HCT116 (cell line): ENCODE measurements around the gene KLHL6. TPM values are rescaled to one million over a fixed set of nuclear protein-coding genes. Genes with fewer than 3 reads are reported as not detected.

Experiments used
- ATAC-seq: fragments of 200-7000 bp; cut with Tn5 transposase; 2 replicates; pipeline ENCODE4 v1.9.1; 2020; ENCODE audit warnings: mild to moderate bottlenecking, moderate library complexity
- BruUV-seq: library from RNA; stranded (reverse); fragments of 400-500 nt; replicated peaks from 2 replicates; lab custom pipeline; 2021; lab: Mats Ljungman, UMichigan
- CTCF ChIA-PET: fragments of 300-600 bp; sonication (Branson Sonifier 250); formaldehyde crosslinking; loops from one replicate; lab custom pipeline; 2021; ENCODE audit warnings: antibody characterized with exemption; lab: Charles Lee
- POLR2A ChIA-PET: fragments of 300-600, 350-600 bp; sonication (Branson Sonifier 250); formaldehyde crosslinking; loops from one replicate; lab custom pipeline; 2021; ENCODE audit warnings: antibody characterized with exemption; lab: Charles Lee
- RAD21 ChIA-PET, 2 experiments: fragments of 300-600 bp; sonication (Branson Sonifier 250); formaldehyde crosslinking; loops; one replicate each; lab custom pipeline; 2023; ENCODE audit warnings: low total read pairs in 2 of 2; ENCODE audit not compliant: uncharacterized antibody in 2 of 2, unreplicated experiment in 2 of 2, low non-redundant PET in 1 of 2; lab: Charles Lee
- DNase-seq: peaks from one replicate; pipeline ENCODE4 v3.0.0-alpha.2; 2010; ENCODE audit warnings: low read depth, low spot score
- H2AFZ ChIP-seq: fragments of 200-600 bp; shearing (Covaris generic), sonication (generic); 2 replicates; pipeline ENCODE4 v1.6.1; 2017; ENCODE audit warnings: low read depth, mixed run types, mixed read lengths, antibody characterized with exemption, low read length; ENCODE audit not compliant: poor library complexity, severe bottlenecking
- H3K27ac ChIP-seq: 2 replicates; pipeline ENCODE4 v1.5.1; 2012; ENCODE audit warnings: low read depth, low read length
- H3K27me3 ChIP-seq: fragments of 200-600 bp; sonication (generic); 2 replicates; pipeline ENCODE4 v1.6.1; 2016; ENCODE audit warnings: mixed run types, low read length, mixed read lengths; ENCODE audit not compliant: insufficient read depth
- H3K36me3 ChIP-seq, 2 experiments: fragments of 200-500 bp in 1 of 2; fragments of 200-600 bp in 1 of 2; sonication (Bioruptor generic) in 1 of 2; sonication (generic) in 1 of 2; 2 replicates each; pipeline versions ENCODE4 v1.5.1 to v1.6.1; 2014 to 2016; ENCODE audit warnings: low read length in 2 of 2, inconsistent platforms in 1 of 2, mixed read lengths in 1 of 2, mixed run types in 1 of 2; ENCODE audit not compliant: insufficient read depth in 2 of 2, control insufficient read depth in 1 of 2
- H3K4me1 ChIP-seq, 2 experiments: fragments of 200-600 bp in 1 of 2; sonication (generic) in 1 of 2; 2 replicates each; pipeline versions ENCODE4 v1.5.1 to v1.6.1; 2012 to 2017; ENCODE audit warnings: low read length in 2 of 2, inconsistent platforms in 1 of 2, mild to moderate bottlenecking in 1 of 2, mixed read lengths in 1 of 2, mixed run types in 1 of 2, moderate library complexity in 1 of 2; ENCODE audit not compliant: insufficient read depth in 2 of 2, control insufficient read depth in 1 of 2
- H3K4me2 ChIP-seq: fragments of 200-600 bp; sonication (generic); 2 replicates; pipeline ENCODE4 v1.6.1; 2017; ENCODE audit warnings: mixed run types, low read length, mixed read lengths
- H3K4me3 ChIP-seq, 2 experiments: fragments of 200-600 bp in 1 of 2; sonication (generic) in 1 of 2; replicated peaks in 1 of 2; 2 replicates each; pipeline ENCODE4 v1.5.1; 2011 to 2016; ENCODE audit warnings: low read length in 2 of 2, control low read depth in 1 of 2, low read depth in 1 of 2, mild to moderate bottlenecking in 1 of 2, mixed read lengths in 1 of 2, mixed run types in 1 of 2
- H3K79me2 ChIP-seq: fragments of 200-600 bp; sonication (generic); 2 replicates; pipeline ENCODE4 v1.6.1; 2017; ENCODE audit warnings: mild to moderate bottlenecking, mixed run types, low read length, moderate library complexity, mixed read lengths; ENCODE audit not compliant: insufficient read depth
- H3K9ac ChIP-seq: fragments of 200-600 bp; sonication (generic); 2 replicates; pipeline ENCODE4 v1.6.1; 2016; ENCODE audit warnings: low read length, mixed read lengths
- H3K9me2 ChIP-seq: fragments of 200-600 bp; sonication (generic), shearing (Covaris generic); 2 replicates; pipeline ENCODE4 v1.6.1; 2017; ENCODE audit warnings: mixed run types, mild to moderate bottlenecking, moderate library complexity; ENCODE audit not compliant: insufficient read depth
- H3K9me3 ChIP-seq, 2 experiments: fragments of 200-500 bp in 1 of 2; fragments of 200-600 bp in 1 of 2; sonication (Bioruptor generic) in 1 of 2; sonication (generic) in 1 of 2; 2 replicates each; pipeline ENCODE4 v1.6.1; 2014 to 2017; ENCODE audit warnings: low read length in 2 of 2, mixed read lengths in 2 of 2, inconsistent platforms in 1 of 2, low read depth in 1 of 2, mild to moderate bottlenecking in 1 of 2, mixed run types in 1 of 2, moderate library complexity in 1 of 2; ENCODE audit not compliant: control insufficient read depth in 1 of 2, insufficient read depth in 1 of 2
- H4K20me1 ChIP-seq: fragments of 200-600 bp; sonication (generic), shearing (Covaris generic); 2 replicates; pipeline ENCODE4 v1.6.1; 2017; ENCODE audit warnings: mixed run types, mild to moderate bottlenecking, moderate library complexity; ENCODE audit not compliant: insufficient read depth
- JUND ChIP-seq: IDR thresholded peaks from 2 replicates; pipeline ENCODE4 v1.6.1; 2012
- SIN3A ChIP-seq: IDR thresholded peaks from 2 replicates; pipeline ENCODE4 v1.6.1; 2012; ENCODE audit warnings: low read depth
- TCF7L2 ChIP-seq: IDR thresholded peaks from 2 replicates; pipeline ENCODE4 v1.7.0; 2011; ENCODE audit warnings: borderline replicate concordance, inconsistent platforms; ENCODE audit not compliant: insufficient read depth, insufficient read length; ENCODE audit errors: extremely low read depth
- ZNF274 ChIP-seq: fragments of 200-500 bp; sonication (Bioruptor generic); IDR thresholded peaks from 2 replicates; pipeline ENCODE4 v1.6.1; 2014; ENCODE audit warnings: mild to moderate bottlenecking, low read depth, low read length, inconsistent platforms
- intact Hi-C: fragments of 100-400 bp; cut with micrococcal nuclease; formaldehyde crosslinking; loops from 2 replicates; pipeline ENCODE4 v1.10.0; 2022
- total RNA-seq: library from RNA; stranded (reverse); gene quantifications from one replicate; pipeline ENCODE4 v1.2.1, GENCODE V29; 2021; ENCODE audit not compliant: unreplicated experiment
- TF ChIP-seq, protein P1 (sequence below): IDR thresholded peaks from 2 replicates; pipeline ENCODE4 v1.6.1; 2012; ENCODE audit warnings: low read depth
- TF ChIP-seq, protein P2 (sequence below): IDR thresholded peaks from 2 replicates; pipeline ENCODE4 v1.6.1; 2011; ENCODE audit warnings: mild to moderate bottlenecking, low read length, moderate library complexity; ENCODE audit not compliant: insufficient replicate concordance; ENCODE audit errors: extremely low read depth

The KLHL6 gene
- total RNA-seq, 1 experiment from 2014 or later, result 0.15 TPM

DNA sequence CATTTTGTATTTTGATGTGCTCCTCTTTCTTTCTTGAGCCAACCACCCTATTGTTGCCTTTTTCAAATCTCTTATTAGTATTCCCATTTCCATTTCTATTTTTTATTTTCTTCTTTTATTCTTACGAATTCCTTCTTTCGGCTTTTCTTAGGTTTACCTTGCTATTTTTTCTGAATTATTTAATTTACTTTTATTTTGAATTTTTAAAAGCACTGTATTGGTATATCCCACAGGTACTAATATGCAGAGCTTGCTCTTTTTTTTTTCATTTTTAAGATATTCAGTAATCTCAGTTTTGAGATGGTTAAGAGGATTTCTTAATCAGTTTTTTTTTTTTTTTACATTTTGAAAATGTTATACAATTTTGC lies 108.7 kb downstream of the KLHL6 start (continued):
- TF ChIP-seq, protein P1, sequence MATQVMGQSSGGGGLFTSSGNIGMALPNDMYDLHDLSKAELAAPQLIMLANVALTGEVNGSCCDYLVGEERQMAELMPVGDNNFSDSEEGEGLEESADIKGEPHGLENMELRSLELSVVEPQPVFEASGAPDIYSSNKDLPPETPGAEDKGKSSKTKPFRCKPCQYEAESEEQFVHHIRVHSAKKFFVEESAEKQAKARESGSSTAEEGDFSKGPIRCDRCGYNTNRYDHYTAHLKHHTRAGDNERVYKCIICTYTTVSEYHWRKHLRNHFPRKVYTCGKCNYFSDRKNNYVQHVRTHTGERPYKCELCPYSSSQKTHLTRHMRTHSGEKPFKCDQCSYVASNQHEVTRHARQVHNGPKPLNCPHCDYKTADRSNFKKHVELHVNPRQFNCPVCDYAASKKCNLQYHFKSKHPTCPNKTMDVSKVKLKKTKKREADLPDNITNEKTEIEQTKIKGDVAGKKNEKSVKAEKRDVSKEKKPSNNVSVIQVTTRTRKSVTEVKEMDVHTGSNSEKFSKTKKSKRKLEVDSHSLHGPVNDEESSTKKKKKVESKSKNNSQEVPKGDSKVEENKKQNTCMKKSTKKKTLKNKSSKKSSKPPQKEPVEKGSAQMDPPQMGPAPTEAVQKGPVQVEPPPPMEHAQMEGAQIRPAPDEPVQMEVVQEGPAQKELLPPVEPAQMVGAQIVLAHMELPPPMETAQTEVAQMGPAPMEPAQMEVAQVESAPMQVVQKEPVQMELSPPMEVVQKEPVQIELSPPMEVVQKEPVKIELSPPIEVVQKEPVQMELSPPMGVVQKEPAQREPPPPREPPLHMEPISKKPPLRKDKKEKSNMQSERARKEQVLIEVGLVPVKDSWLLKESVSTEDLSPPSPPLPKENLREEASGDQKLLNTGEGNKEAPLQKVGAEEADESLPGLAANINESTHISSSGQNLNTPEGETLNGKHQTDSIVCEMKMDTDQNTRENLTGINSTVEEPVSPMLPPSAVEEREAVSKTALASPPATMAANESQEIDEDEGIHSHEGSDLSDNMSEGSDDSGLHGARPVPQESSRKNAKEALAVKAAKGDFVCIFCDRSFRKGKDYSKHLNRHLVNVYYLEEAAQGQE, result no peak

DNA sequence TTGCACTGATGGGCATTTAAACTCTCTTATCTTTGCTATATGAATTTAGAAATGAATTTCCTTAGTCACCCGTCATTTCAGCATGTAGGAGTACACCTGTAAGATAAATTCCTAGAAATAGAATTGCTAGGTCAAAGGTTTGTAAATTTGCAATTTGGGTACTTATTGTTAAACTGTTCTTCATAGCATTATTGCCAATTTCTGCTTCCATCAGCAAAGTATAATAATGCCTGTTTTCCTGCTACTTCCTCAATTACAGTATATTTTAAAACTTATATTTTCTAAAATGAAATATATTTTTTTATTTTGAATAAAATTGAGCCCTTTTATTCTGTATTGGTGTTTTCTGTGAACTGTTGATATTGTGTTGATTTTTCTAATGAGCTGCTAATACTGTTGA lies 110.8 kb downstream of the KLHL6 start:
- no peak for ATAC-seq
- Histone ChIP-seq H3K9ac (no peak overlapping the region), H3K4me1 (peaks cover 0 to 13% of the 10 kb centered on the region in 2 experiments; a peak in 2 of 4 replicates), H3K9me2 (no peaks in the 10 kb centered on the region), H3K27me3 (no peaks in the 10 kb centered on the region), H3K4me2 (no peak overlapping the region), H3K36me3 (no peaks in the 10 kb centered on the region), H3K4me3 (no peak overlapping the region), H3K79me2 (no peaks in the 10 kb centered on the region), H4K20me1 (no peaks in the 10 kb centered on the region), H3K27ac (no peak overlapping the region), H3K9me3 (peaks cover 0 to 5% of the 10 kb centered on the region in 2 experiments; a peak in 1 of 4 replicates), H2AFZ (no peak overlapping the region)
- intact Hi-C loops, result no loop called here
- BruUV-seq, result no TSS peak
- CTCF ChIA-PET, result no interaction called here
- no peak for DNase-seq
- POLR2A ChIA-PET, result no interaction called here
- RAD21 ChIA-PET, result no interaction called here
- TF ChIP-seq SIN3A (no peak), JUND (no peak), TCF7L2 (no peak), ZNF274 (no peak)
- TF ChIP-seq, protein P2, sequence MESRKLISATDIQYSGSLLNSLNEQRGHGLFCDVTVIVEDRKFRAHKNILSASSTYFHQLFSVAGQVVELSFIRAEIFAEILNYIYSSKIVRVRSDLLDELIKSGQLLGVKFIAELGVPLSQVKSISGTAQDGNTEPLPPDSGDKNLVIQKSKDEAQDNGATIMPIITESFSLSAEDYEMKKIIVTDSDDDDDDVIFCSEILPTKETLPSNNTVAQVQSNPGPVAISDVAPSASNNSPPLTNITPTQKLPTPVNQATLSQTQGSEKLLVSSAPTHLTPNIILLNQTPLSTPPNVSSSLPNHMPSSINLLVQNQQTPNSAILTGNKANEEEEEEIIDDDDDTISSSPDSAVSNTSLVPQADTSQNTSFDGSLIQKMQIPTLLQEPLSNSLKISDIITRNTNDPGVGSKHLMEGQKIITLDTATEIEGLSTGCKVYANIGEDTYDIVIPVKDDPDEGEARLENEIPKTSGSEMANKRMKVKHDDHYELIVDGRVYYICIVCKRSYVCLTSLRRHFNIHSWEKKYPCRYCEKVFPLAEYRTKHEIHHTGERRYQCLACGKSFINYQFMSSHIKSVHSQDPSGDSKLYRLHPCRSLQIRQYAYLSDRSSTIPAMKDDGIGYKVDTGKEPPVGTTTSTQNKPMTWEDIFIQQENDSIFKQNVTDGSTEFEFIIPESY, result no peak
- TF ChIP-seq, protein P1, result no peak
